ENCODE results near the gene PAPPA2. TPM values are rescaled to one million over a fixed set of nuclear protein-coding genes. Genes with fewer than 3 reads are reported as not detected.

The PAPPA2 gene
- total RNA-seq, 4 donors from 2014 or later = 0.75 to 17.5 (median 1.3) TPM

DNA sequence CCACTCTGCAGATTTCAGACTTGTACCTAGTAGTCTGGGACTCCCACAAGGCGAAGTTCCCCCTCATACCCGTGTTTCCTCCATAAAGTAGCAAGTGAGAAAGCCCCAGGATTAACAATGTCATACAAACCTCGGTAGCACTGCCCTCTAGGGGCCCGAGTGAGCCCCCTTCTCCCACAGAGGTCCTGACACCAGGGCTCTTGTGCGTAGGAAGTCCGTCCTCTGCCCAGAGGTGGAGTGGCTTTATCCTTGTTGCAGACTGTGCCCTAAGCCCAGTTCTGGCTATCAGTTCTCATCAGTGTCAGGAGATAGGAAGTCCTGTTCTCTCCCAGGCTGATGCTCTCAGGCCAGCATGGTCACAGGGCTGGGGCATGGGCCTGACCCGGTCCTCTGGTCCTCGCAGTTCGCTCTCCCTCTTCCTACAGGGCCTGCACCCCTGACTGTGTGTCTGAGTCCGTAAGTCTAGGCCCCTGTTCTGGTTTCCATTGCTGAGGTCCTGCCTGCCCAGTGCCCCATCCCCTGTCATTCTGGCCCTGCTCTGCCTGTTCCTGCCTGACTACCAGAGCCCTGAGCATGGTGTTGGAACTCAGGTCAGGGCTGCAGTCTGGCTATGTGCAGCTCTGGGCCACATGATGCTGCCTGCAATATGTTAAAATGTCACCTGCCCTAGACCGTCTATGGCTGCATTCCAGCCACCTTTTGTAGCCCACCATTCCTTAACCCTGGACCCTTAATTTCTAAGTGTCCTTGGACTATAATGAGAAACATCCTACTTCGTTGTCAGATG lies 416.0 kb downstream of the PAPPA2 start:
- no peak for TF ChIP-seq CTCF (IDR thresholded peaks at IDR 0.05; ENCODE audit: low read depth)

DNA sequence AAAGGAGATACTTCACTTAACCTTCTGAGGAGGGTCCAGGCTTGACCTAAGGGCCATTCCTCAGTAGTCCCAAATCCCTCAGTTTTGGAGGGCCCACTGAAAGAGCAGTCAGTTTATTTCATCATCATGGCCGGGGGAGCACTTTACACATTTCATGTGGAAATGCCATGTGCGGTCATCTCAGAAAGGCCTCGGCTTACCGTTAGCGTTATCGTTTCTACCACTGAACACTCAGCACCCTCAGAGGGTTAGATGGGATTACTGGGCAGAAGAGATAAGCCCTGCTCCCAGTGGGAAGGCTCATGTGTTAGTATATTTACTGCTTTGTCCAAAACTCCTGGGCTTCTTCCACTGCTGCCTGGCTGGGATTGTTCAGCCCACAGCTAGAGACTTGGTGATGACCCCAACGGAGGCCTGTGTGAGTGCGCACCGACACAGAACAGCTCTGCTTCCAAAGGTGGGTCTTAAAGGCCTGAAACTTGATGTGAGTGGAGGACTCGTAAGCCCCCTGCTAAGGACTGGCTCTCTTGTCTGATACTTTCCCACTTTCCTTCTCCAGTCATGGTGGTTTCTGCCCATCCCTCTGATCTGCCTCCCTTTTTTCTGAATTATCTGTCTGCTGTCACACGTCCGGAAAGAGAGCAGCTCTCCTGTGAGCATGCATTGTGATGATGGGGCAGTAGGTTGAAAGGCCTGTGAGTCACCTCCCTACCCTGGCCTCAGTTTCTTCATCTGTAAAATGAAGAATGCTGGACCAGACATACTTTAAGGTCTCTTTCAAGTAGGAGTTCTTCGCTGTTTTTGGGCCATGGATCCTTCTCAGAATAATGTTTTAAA lies 417.0 kb downstream of the PAPPA2 start:
- no peak for TF ChIP-seq CTCF (IDR thresholded peaks at IDR 0.05; ENCODE audit: low read depth)

- no peak for TF ChIP-seq CTCF (IDR thresholded peaks at IDR 0.05; ENCODE audit: low read depth)
These were observed 418.1 kb downstream of the PAPPA2 start for GRCh38 chr1:176880955-176881595.

GRCh38 chr1:176884286-176884685 lies 421.3 kb downstream of the PAPPA2 start:
- no peak for TF ChIP-seq CTCF (IDR thresholded peaks at IDR 0.05; ENCODE audit: low read depth)

DNA sequence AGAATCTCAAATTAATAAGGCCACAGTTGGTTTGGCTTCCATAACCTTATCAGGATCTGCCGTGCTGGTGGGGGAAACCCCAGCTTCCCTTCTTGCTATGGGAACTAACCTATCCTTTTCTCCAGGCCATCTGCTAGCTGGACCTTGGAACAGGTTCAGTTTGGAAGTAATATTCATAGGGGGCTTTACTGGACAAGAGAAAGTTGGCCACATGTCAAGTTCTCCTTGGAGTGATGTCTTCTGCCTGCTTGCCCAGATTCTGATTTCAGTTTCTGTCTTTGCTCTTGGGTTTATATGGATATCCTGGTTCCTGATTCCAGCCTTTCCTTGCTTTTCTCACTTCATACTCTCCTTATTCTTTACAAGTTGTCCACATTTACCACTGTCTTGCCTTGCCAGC lies 421.9 kb downstream of the PAPPA2 start:
- no peak for TF ChIP-seq CTCF (IDR thresholded peaks at IDR 0.05; ENCODE audit: low read depth)

DNA sequence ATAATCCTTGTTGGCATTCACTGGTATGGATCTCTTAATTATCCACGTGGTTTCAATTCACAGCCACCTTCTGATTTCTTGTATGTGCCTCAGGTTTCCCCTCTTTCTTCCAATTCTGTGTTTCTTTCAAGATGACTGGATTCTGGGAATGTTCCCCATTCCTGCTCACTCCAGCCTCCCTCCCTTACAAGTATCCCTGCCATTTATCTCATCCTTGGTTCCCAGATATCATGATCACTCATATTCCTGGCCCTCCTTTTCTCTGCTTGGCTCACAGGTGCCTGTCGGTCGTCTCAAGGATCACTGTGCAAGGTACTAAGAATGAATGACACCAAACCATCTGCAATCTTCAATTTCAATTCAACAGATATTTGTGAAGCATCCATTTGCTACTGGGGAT lies 422.4 kb downstream of the PAPPA2 start:
- TF ChIP-seq CTCF (IDR thresholded peaks at IDR 0.05; ENCODE audit: low read depth) = no peak

DNA sequence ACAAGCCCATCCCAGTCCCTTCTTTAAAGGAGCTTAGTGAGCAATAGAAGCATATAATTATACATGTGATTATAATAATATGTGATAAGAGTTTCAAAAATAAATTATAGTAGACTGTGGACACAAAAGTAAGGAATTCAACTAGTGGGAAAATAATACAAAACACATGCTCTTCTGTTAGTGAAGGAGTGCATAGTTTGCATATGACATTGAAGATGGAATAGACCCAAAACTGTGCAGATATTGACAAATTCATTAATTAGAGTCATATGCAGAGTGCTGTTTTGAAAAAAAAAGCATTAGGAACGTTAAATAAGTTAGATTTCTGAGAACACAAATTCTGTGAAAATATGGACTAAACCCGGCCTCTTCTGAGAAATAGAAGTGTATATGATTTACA lies 422.8 kb downstream of the PAPPA2 start:
- no peak for TF ChIP-seq CTCF (IDR thresholded peaks at IDR 0.05; ENCODE audit: low read depth)
